Tibial artery (tissue), 4 donors: ENCODE measurements around the gene ACP3.

ENCODE experiments used
- DNase-seq, 2 donors: peaks; one replicate each; pipeline ENCODE4 v3.0.0-alpha.2; 2019
- H3K27ac ChIP-seq, 2 donors: fragments of 200-600 bp; sonication (generic) in 1 of 2; 1 replicate in 1 of 2; 2 replicates in 1 of 2; pipeline ENCODE4 v1.5.1; 2018 to 2019; ENCODE audit warnings: mild to moderate bottlenecking in 1 of 2
- H3K27me3 ChIP-seq, 2 donors: fragments of 200-600 bp; sonication (generic) in 1 of 2; one replicate each; pipeline versions ENCODE4 v1.5.1 to v1.6.0; 2016 to 2019
- H3K36me3 ChIP-seq, 3 donors: fragments of 200-600 bp; sonication (generic) in 2 of 3; one replicate each; pipeline ENCODE4 v1.5.1; 2016 to 2019; ENCODE audit warnings: mild to moderate bottlenecking in 2 of 3
- H3K4me1 ChIP-seq, 4 donors: fragments of 200-600 bp; sonication (generic) in 2 of 4; 1 replicate in 3 of 4; 2 replicates in 1 of 4; pipeline ENCODE4 v1.5.1; 2016 to 2019
- H3K4me3 ChIP-seq, 2 donors: fragments of 200-600 bp; sonication (generic) in 1 of 2; 1 replicate in 1 of 2; 2 replicates in 1 of 2; pipeline ENCODE4 v1.5.1; 2018 to 2019; ENCODE audit warnings: mild to moderate bottlenecking in 2 of 2
- H3K9me3 ChIP-seq, 3 donors: fragments of 200-600 bp; sonication (generic) in 1 of 3; one replicate each; pipeline ENCODE4 v1.5.1; 2016 to 2019
- intact Hi-C: fragments of 100-400 bp; cut with DNase I; formaldehyde crosslinking; loops from one replicate; pipeline ENCODE4 v1.15.0; 2023; ENCODE audit warnings: low total_unique reads
- TF ChIP-seq, protein P1 (sequence below), 2 experiments: fragments of 200-600 bp in 1 of 2; fragments of 450-650 bp in 1 of 2; IDR thresholded peaks; one replicate each; pipeline ENCODE4 v1.5.1; 2017 to 2019; ENCODE audit warnings: antibody characterized with exemption in 2 of 2, mild to moderate bottlenecking in 1 of 2, moderate library complexity in 1 of 2

The ACP3 gene

DNA sequence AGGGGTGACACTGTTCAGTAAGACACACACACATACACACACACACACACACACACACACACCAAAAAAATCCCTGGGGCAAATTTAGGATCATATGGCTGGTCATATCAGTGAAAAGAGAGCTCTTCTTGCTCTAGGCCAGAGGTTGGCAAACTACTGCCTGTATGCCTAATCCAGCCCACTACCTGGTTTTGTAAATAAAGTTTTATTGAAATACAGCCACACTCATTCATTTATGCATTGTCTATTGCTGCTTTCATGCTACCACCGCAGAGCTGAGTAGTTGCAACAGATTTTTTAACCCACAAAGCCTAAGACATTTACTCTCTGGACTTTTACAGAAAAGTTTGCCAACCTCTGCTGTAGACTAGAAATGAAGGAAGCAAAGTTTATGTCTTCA is 30.6 kb downstream of the ACP3 start:
- Histone ChIP-seq H3K9me3 (no peaks in the 10 kb centered on the region), H3K4me1 (no peaks in the 10 kb centered on the region), H3K36me3 (no peaks in the 10 kb centered on the region), H3K27me3 (no peaks in the 10 kb centered on the region), H3K4me3 (no peak overlapping the region), H3K27ac (no peak overlapping the region)
- intact Hi-C loops: no loop called here
- DNase-seq: no peak
- TF ChIP-seq, protein P1, sequence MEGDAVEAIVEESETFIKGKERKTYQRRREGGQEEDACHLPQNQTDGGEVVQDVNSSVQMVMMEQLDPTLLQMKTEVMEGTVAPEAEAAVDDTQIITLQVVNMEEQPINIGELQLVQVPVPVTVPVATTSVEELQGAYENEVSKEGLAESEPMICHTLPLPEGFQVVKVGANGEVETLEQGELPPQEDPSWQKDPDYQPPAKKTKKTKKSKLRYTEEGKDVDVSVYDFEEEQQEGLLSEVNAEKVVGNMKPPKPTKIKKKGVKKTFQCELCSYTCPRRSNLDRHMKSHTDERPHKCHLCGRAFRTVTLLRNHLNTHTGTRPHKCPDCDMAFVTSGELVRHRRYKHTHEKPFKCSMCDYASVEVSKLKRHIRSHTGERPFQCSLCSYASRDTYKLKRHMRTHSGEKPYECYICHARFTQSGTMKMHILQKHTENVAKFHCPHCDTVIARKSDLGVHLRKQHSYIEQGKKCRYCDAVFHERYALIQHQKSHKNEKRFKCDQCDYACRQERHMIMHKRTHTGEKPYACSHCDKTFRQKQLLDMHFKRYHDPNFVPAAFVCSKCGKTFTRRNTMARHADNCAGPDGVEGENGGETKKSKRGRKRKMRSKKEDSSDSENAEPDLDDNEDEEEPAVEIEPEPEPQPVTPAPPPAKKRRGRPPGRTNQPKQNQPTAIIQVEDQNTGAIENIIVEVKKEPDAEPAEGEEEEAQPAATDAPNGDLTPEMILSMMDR (IDR thresholded peaks at IDR 0.05): no peak

DNA sequence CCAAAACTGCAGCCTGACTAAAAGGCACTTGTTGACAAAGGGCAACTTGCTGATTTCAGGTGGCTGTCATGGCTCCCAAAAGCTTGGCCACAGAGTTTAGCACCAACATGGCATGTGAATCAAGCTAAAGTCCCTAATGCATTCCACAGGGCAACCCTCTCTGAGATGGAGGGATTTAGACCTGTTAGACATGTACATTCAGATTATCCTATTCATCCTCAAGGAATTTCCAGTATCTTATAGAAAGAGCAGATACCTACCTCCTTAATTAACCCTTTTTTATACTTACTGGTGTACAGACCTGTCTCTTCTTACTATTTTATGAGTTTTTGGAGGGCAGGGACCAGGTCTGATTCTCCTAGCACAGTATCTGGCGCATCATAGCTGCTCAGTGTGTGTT is 31.3 kb downstream of the ACP3 start:
- Histone ChIP-seq H3K4me1 (no peaks in the 10 kb centered on the region), H3K36me3 (no peaks in the 10 kb centered on the region), H3K9me3 (no peaks in the 10 kb centered on the region), H3K4me3 (no peak overlapping the region), H3K27ac (no peak overlapping the region), H3K27me3 (no peaks in the 10 kb centered on the region)
- intact Hi-C loops: no loop called here
- TF ChIP-seq, protein P1 (IDR thresholded peaks at IDR 0.05): no peak
- DNase-seq: no peak

DNA sequence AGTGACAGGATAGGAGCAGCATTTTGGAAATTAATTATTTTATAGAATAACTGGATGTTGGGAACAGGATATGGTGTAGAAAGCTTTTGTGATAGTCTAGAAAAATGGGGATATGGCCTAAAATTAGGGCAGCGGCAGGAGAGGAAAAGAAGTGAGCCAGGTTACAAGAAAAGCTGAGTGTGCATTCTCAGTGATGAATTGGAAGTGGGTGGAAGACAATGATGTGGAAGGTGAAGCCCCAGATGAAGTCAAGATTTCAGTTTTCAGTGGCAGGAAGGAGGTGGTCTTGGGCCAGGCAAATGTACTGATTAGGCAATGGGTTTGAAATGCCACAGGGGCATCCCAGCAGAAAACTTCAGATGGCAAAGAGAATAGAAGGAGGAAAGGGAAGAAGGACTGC is 33.6 kb downstream of the ACP3 start:
- intact Hi-C loops: loop anchor here (10.0 kb wide), 1 partner anchor 94 kb away; no protein-coding TSS in a partner anchor
- TF ChIP-seq, protein P1 (IDR thresholded peaks at IDR 0.05): no peak

DNA sequence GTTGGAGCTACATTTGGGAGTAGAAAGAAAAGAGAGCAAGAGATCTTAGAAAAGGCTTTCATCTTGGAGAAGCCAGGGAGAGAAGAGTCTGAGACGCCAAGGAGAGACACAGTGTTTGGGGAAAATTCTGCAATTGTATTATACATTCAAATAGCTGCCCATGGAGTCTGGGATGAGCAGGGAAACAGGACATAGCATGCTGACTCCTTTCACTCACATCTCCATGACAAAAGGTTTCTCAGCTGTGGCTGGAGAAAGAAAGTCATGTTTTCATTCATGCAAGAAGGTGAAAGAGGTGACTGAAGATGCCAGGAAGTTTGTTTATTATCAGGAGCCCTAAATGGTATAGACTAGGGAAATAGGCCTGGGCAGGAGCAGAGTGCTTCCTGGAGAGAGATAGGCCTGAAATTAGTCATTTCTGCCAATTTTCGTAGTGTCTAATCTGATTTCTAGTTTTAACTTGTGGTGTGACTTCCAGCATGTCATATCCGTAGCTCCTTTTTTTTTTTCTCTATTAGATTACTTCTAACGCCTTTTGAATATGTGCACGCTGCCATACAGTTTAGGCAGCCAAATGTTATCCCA is 34.1 kb downstream of the ACP3 start:
- no peaks in the 10 kb centered on the region for H3K9me3 ChIP-seq
- H3K36me3 ChIP-seq: no peaks in the 10 kb centered on the region
- intact Hi-C loops: loop anchor here (10.0 kb wide), 1 partner anchor 93 kb away; no protein-coding TSS in a partner anchor
- H3K4me1 ChIP-seq: no peaks in the 10 kb centered on the region
- TF ChIP-seq, protein P1 (IDR thresholded peaks at IDR 0.05): no peak
- no peaks in the 10 kb centered on the region for H3K27me3 ChIP-seq
- H3K4me3 ChIP-seq: no peak overlapping the region
- no peak overlapping the region for H3K27ac ChIP-seq
- no peak for DNase-seq

More for the DNA sequence above, 33.6 kb downstream of the ACP3 start:
- H3K27ac ChIP-seq: no peak overlapping the region
- no peaks in the 10 kb centered on the region for H3K4me1 ChIP-seq
- no peak overlapping the region for H3K4me3 ChIP-seq
- H3K27me3 ChIP-seq: no peaks in the 10 kb centered on the region
- no peak for DNase-seq
- H3K36me3 ChIP-seq: no peaks in the 10 kb centered on the region
- H3K9me3 ChIP-seq: no peaks in the 10 kb centered on the region

DNA sequence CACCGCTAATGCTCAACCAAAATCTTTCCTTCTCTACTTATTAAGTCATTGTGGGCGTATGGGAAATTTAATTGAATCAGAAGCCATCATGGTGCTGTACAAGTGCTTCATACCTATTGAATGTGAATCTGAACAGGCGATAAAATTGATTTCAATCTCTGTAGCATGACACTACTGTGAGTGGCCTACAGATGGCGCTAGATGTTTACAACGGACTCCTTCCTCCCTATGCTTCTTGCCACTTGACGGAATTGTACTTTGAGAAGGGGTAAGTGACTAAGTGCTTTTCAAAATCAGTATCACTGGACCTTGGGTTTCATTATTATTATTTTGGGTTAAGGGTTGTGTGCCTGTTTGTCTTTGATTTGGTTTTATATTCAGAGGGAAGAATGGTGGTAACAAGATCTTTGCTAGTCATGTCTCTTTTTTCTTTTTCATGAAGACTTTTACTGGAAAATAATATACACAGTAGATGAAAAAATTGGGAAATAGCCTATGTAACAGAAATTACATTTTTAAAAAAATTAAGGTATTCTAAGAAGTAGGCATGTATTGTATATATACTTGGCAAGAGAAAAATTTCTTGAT is 35.4 kb downstream of the ACP3 start:
- DNase-seq: peak; percentile 67 to 73
- Histone ChIP-seq H3K4me3 (no peak overlapping the region), H3K36me3 (no peaks in the 10 kb centered on the region), H3K27me3 (no peaks in the 10 kb centered on the region), H3K9me3 (no peaks in the 10 kb centered on the region), H3K27ac (no peak overlapping the region), H3K4me1 (no peaks in the 10 kb centered on the region)
- intact Hi-C loops: loop anchor here (10.0 kb wide), 1 partner anchor 92 kb away; no protein-coding TSS in a partner anchor
- TF ChIP-seq, protein P1 (IDR thresholded peaks at IDR 0.05): peak; percentile 81 to 89
